Stomach (tissue), 9 donors: ENCODE data around the gene CTSW. TPM values are rescaled to one million over a fixed set of nuclear protein-coding genes. Genes with fewer than 3 reads are reported as not detected.

Experiments
- DNase-seq, 2 donors: peaks; one replicate each; pipeline versions ENCODE4 v3.0.0 to v3.0.0-alpha.2; 2013 to 2019
- H3K27ac ChIP-seq, 5 donors: fragments of 200-600 bp in 4 of 5; sonication (generic) in 4 of 5; one replicate each; pipeline ENCODE4 v1.5.1; 2013 to 2019; ENCODE audit warnings: mild to moderate bottlenecking in 1 of 5, moderate library complexity in 1 of 5
- H3K27me3 ChIP-seq, 3 donors: fragments of 200-600 bp; sonication (generic); one replicate each; pipeline ENCODE4 v1.5.1; 2017 to 2019; ENCODE audit warnings: mixed run types in 1 of 3
- H3K36me3 ChIP-seq, 4 donors: fragments of 200-600 bp; sonication (generic); 1 replicate in 3 of 4; 2 replicates in 1 of 4; pipeline ENCODE4 v1.5.1; 2016 to 2019
- H3K4me1 ChIP-seq, 4 donors: fragments of 200-600 bp; sonication (generic); one replicate each; pipeline ENCODE4 v1.5.1; 2016 to 2019
- H3K4me3 ChIP-seq, 4 donors: fragments of 200-600 bp; sonication (generic) in 3 of 4; one replicate each; pipeline ENCODE4 v1.5.1; 2016 to 2019; ENCODE audit warnings: mild to moderate bottlenecking in 1 of 4
- H3K9me3 ChIP-seq, 4 donors: fragments of 200-600 bp; sonication (generic); one replicate each; pipeline ENCODE4 v1.5.1; 2016 to 2019
- EP300 ChIP-seq: sonication (generic); formaldehyde crosslinking; IDR thresholded peaks from one replicate; pipeline ENCODE4 v1.6.1; 2017; ENCODE audit warnings: antibody characterized with exemption
- POLR2A ChIP-seq, 4 donors: fragments of 450-650 bp; IDR thresholded peaks; one replicate each; pipeline ENCODE4 v1.6.1; 2016; ENCODE audit warnings: antibody characterized with exemption in 4 of 4, control low read depth in 2 of 4, mild to moderate bottlenecking in 1 of 4, moderate library complexity in 1 of 4
- POLR2AphosphoS5 ChIP-seq, 3 donors: sonication (generic); formaldehyde crosslinking; IDR thresholded peaks; one replicate each; pipeline ENCODE4 v1.6.1; 2016; ENCODE audit warnings: antibody characterized with exemption in 3 of 3
- WGBS, 5 donors: extraction: QIAGEN DNeasy Blood & Tissue Kit in 3 of 5; methylation state at CpG; one replicate each; pipeline versions ENCODE4 v1.1.5 to v1.1.7; 2013 to 2018; 5-methylcytosine and 5-hydroxymethylcytosine counted together
- intact Hi-C: fragments of 100-400 bp; cut with DNase I; formaldehyde crosslinking; loops from one replicate; pipeline ENCODE4 v1.15.1; 2023; ENCODE audit warnings: low total_unique reads
- polyA plus RNA-seq, 3 donors: library from polyadenylated mRNA; stranded (reverse); fragments of 200-250 nt; gene quantifications; one replicate each; pipeline ENCODE4 v1.2.3, GENCODE V29; 2013
- total RNA-seq, 5 donors: library from RNA; depleted of rRNA; stranded (reverse); fragments of >200 nt; gene quantifications; one replicate each; pipeline versions ENCODE4 v1.1.0 to v1.2.3, GENCODE V29; 2014 to 2016
- TF ChIP-seq, protein P1 (sequence below), 7 experiments: fragments of 450-650 bp in 4 of 7; fragments of 200-600 bp in 3 of 7; sonication (generic) in 3 of 7; IDR thresholded peaks; one replicate each; pipeline ENCODE4 v1.5.1; 2016 to 2019; ENCODE audit warnings: antibody characterized with exemption in 7 of 7, control low read depth in 2 of 7, mild to moderate bottlenecking in 1 of 7
- donor health status: healthy with polysubstance abuse.
- donor health status: Bipolar disorder and iron deficiency.
- donor health status: healthy.

The CTSW gene
- total and polyA plus RNA-seq, 8 donors = 0.43 to 2.7 (median 1.3) TPM; not detected in 2

DNA sequence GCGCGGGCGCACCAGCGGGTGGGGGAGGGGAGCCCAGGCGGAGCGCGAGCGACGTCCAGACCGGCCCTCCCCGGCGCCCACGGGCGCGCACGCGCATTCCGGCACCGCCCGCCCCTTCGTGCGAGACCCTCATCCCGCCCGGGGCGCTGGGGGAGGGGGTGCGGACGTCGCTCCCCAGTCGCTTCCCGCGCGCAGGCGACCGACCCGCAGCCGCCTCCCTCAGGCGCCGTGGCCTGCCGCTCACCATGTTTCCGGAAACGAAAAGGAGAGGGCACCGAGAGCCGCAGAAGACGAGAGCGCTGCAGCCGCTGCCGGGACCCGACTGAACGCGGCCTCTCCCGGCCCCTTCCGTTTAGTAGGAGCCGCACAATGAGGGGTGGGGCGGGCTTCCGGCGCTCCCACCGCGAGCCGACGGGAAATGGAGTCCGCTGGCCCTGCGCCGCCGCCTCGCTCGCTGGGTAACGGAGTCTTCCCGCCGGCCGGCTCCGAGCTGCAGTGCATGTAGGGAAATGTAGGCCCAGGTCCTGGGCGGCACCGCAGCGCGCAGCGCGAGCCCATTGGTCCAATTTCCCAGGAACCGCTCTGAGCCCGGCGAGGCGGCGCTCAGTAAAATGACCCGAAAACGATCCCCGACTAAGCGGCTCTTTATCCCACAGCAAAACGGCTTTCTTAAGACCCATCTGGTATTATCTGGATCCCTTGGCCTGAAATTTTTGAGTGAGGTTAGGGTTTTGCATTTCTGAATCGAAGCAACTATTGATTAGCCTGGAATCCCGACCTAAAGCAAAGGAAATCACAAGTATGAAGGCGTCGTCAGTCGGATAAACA lies 21.6 kb upstream of the CTSW start, which contains the start of gene CFL1:
Gene CFL1 (minus strand): TSS at position 328 of the 828 bp plus-strand sequence. CDS start 81 bp downstream, at position 247.
- TF ChIP-seq POLR2A (IDR thresholded peaks at IDR 0.05) = peak in 2 of 4 donors; percentile 90 to 95
- TF ChIP-seq POLR2AphosphoS5 (IDR thresholded peaks at IDR 0.05) = peak; percentile 89 to 100 (median 99)
- TF ChIP-seq EP300 = no peak

DNA sequence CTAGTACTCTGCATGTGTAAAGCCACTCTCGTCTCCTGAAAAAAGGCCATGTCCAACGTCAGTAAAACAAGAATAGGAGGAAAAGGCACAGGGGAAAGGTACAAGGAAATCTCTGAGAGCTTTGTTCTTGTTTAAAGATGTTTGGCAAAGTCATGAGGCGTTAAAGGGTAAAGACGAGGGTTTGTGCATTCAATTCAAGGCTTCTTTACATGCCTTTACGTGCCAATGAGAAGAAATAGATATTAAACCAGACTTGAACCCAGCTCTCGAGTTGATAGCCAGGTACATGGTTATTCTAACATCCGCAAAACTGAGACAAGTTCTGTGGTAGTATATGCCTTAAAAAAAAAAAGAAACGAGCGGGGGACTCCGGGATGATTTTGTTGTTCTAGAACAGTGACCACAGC lies 21.0 kb upstream of the CTSW start:
- intact Hi-C loops = no loop called here
- no peak for DNase-seq
- Histone ChIP-seq H3K27ac (peak overlapping the region; percentile 92 to 98 (median 97)), H3K4me3 (peak overlapping the region; percentile 94 to 99 (median 99)), H3K27me3 (no peaks in the 10 kb centered on the region), H3K36me3 (peaks cover 44 to 51% (median 47%) of the 10 kb centered on the region in 4 donors), H3K9me3 (no peaks in the 10 kb centered on the region), H3K4me1 (peaks cover 34 to 79% (median 71%) of the 10 kb centered on the region in 4 donors)
- 0 to 1% (median 1%) methylated on average over 10 of the region's 10 CpGs for WGBS, 5 donors
- TF ChIP-seq EP300 (no peak), POLR2A (IDR thresholded peaks at IDR 0.05) (no peak), POLR2AphosphoS5 (IDR thresholded peaks at IDR 0.05) (no peak)
- TF ChIP-seq, protein P1, sequence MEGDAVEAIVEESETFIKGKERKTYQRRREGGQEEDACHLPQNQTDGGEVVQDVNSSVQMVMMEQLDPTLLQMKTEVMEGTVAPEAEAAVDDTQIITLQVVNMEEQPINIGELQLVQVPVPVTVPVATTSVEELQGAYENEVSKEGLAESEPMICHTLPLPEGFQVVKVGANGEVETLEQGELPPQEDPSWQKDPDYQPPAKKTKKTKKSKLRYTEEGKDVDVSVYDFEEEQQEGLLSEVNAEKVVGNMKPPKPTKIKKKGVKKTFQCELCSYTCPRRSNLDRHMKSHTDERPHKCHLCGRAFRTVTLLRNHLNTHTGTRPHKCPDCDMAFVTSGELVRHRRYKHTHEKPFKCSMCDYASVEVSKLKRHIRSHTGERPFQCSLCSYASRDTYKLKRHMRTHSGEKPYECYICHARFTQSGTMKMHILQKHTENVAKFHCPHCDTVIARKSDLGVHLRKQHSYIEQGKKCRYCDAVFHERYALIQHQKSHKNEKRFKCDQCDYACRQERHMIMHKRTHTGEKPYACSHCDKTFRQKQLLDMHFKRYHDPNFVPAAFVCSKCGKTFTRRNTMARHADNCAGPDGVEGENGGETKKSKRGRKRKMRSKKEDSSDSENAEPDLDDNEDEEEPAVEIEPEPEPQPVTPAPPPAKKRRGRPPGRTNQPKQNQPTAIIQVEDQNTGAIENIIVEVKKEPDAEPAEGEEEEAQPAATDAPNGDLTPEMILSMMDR (IDR thresholded peaks at IDR 0.05) = no peak

More for the DNA sequence above, 21.6 kb upstream of the CTSW start, which contains the start of gene CFL1:
- WGBS, 5 donors = 0 to 1% (median 1%) methylated on average over 39 to 92 of the region's 92 CpGs
- H3K4me3 ChIP-seq = peak within 1 kb of the TSS; percentile 94 to 99 (median 99)
- no peaks in the 10 kb centered on the region for H3K27me3 ChIP-seq
- intact Hi-C loops = no loop called here
- H3K27ac ChIP-seq = peak within 1 kb of the TSS; percentile 92 to 98 (median 97)
- DNase-seq = peak; percentile 99 to 100
- H3K36me3 ChIP-seq = peaks cover 43 to 51% (median 47%) of the 10 kb centered on the region in 4 donors
- H3K4me1 ChIP-seq = peaks cover 34 to 79% (median 74%) of the 10 kb centered on the region in 4 donors
- H3K9me3 ChIP-seq = no peaks in the 10 kb centered on the region

DNA sequence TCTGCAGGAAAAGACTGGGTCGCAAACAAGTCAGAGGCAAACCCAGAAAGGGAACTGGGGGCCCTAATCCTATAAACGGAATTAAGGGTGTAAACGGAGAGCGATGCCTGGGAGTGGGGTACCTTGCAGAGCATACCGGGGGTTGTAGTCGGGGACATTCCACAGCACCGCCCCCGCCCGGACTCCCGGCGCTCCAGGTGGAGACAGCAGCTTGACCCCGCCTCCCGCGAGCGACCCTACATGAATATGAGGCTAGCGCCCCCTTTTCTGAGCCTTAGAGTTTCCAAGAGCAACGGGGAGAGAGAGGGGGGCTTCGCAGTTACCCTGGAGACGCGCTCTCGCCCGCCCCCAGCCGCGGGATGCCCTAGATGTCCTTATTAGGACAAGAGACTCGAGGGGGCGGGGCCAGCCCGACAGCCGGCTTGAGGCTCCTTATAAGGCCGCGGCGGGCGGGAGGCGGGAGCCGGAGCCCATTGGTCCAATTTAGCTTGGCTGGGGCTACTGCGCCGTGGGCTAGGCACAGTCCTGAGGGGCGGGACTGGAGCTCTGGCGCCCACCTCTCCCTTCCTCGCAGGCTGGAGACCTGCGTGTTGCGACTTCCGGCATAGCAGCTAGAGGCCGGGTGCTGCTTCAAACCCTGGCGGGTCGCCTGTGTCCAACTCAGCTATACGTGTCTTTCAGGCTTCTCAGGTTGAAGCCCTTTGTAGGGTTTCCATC lies 20.4 kb upstream of the CTSW start:
- peak overlapping the region; percentile 92 to 98 (median 97) for H3K27ac ChIP-seq
- H3K4me3 ChIP-seq = peak overlapping the region; percentile 94 to 99 (median 99)
- no peaks in the 10 kb centered on the region for H3K27me3 ChIP-seq
- H3K9me3 ChIP-seq = no peaks in the 10 kb centered on the region
- WGBS, 5 donors = 0 to 1% (median 1%) methylated on average over 28 to 46 of the region's 46 CpGs
- no peak for TF ChIP-seq EP300
- TF ChIP-seq POLR2AphosphoS5 (IDR thresholded peaks at IDR 0.05) = peak; percentile 98
- peak in 2 of 4 donors; percentile 68 to 76 for TF ChIP-seq POLR2A (IDR thresholded peaks at IDR 0.05)
- TF ChIP-seq, protein P1 (IDR thresholded peaks at IDR 0.05) = no peak
- H3K4me1 ChIP-seq = peaks cover 34 to 76% (median 66%) of the 10 kb centered on the region in 4 donors
- intact Hi-C loops = no loop called here
- H3K36me3 ChIP-seq = peaks cover 44 to 51% (median 47%) of the 10 kb centered on the region in 4 donors
- DNase-seq = peak; percentile 99

DNA sequence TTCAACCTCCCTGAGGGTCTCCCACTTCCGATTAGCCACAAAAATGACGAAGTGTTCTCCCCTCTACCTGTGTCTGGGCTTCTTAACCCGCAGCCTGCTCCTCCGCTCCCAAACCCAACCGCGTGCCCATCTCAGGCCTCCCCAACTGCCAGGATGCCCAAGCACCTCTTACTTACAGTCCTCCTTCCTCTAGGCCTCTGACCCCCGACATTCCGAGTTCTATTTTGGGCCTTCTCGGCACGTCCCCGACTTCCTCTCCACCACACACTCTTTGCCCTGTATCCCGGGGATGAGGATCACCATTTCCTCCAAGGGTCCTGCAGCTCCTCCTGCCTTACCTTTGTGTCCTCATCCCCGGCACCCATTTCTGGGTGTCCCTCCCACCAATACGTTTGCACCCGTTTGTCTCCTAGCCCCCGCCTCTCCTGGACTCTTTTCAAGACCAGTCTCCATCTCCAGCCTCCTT lies 19.8 kb upstream of the CTSW start:
- H3K4me1 ChIP-seq = peaks cover 31 to 71% (median 60%) of the 10 kb centered on the region in 4 donors
- peak overlapping the region; percentile 92 to 98 (median 97) for H3K27ac ChIP-seq
- H3K4me3 ChIP-seq = peak overlapping the region; percentile 94 to 99 (median 99)
- intact Hi-C loops = no loop called here
- no peaks in the 10 kb centered on the region for H3K9me3 ChIP-seq
- peaks cover 44 to 51% (median 47%) of the 10 kb centered on the region in 4 donors for H3K36me3 ChIP-seq
- TF ChIP-seq, protein P1 (IDR thresholded peaks at IDR 0.05) = no peak
- no peak for TF ChIP-seq EP300
- TF ChIP-seq POLR2AphosphoS5 (IDR thresholded peaks at IDR 0.05) = no peak
- no peak for TF ChIP-seq POLR2A (IDR thresholded peaks at IDR 0.05)
- WGBS, 5 donors = 3 to 4% (median 4%) methylated on average over 16 of the region's 16 CpGs
- DNase-seq = no peak
- no peaks in the 10 kb centered on the region for H3K27me3 ChIP-seq
